GM18858 (cell line): ENCODE results near the gene TOMM5.
A peak's percentile ranks its signal among the peaks of the same experiment; 100 is the strongest.

Experiments used
- ATAC-seq: cut with Tn5 transposase; IDR thresholded peaks from one replicate; pipeline ENCODE4 v1.9.1; 2021; ENCODE audit not compliant: unreplicated experiment

The TOMM5 gene

GRCh38 chr9:37592108-37592951, at the start of gene TOMM5:
TSS of gene TOMM5 (minus strand) at chr9:37592597. CDS start at chr9:37592532, 65 bp downstream.
- ATAC-seq = peak; percentile 60

GRCh38 chr9:37641331-37641730, 48.9 kb upstream of the TOMM5 start:
- ATAC-seq = no peak

- no peak for ATAC-seq
Measured at GRCh38 chr9:37640246-37640645, 47.8 kb upstream of the TOMM5 start.

- ATAC-seq = no peak
Measured at GRCh38 chr9:37639841-37640240, 47.4 kb upstream of the TOMM5 start.

- ATAC-seq = no peak
Measured at GRCh38 chr9:37639109-37639762, 46.8 kb upstream of the TOMM5 start.

GRCh38 chr9:37636511-37637448, 44.4 kb upstream of the TOMM5 start:
- no peak for ATAC-seq

- ATAC-seq = no peak
Measured at GRCh38 chr9:37635808-37636207, 43.4 kb upstream of the TOMM5 start.

- ATAC-seq = no peak
Measured at GRCh38 chr9:37632479-37632878, 40.1 kb upstream of the TOMM5 start.

GRCh38 chr9:37626708-37627292, 34.4 kb upstream of the TOMM5 start:
- ATAC-seq = no peak

GRCh38 chr9:37625758-37626147, 33.4 kb upstream of the TOMM5 start:
- no peak for ATAC-seq

- ATAC-seq = no peak
Measured at GRCh38 chr9:37625036-37625757, 32.8 kb upstream of the TOMM5 start.

GRCh38 chr9:37624073-37624472, 31.7 kb upstream of the TOMM5 start:
- no peak for ATAC-seq

- ATAC-seq = no peak
Measured at GRCh38 chr9:37623267-37623666, 30.9 kb upstream of the TOMM5 start.

GRCh38 chr9:37622462-37622861, 30.1 kb upstream of the TOMM5 start:
- ATAC-seq = no peak

- no peak for ATAC-seq
Measured at GRCh38 chr9:37621273-37622121, 29.1 kb upstream of the TOMM5 start.

GRCh38 chr9:37620396-37620795, 28.0 kb upstream of the TOMM5 start:
- no peak for ATAC-seq

GRCh38 chr9:37619806-37620205, 27.4 kb upstream of the TOMM5 start:
- no peak for ATAC-seq

GRCh38 chr9:37618817-37619216, 26.4 kb upstream of the TOMM5 start:
- ATAC-seq = no peak

GRCh38 chr9:37617832-37618231, 25.4 kb upstream of the TOMM5 start:
- ATAC-seq = no peak
